ENCODE data around the gene NR2E3. TPM values are rescaled to one million over a fixed set of nuclear protein-coding genes. Genes with fewer than 3 reads are reported as not detected.

The NR2E3 gene
- polyA plus RNA-seq, 3 donors: not detected

DNA sequence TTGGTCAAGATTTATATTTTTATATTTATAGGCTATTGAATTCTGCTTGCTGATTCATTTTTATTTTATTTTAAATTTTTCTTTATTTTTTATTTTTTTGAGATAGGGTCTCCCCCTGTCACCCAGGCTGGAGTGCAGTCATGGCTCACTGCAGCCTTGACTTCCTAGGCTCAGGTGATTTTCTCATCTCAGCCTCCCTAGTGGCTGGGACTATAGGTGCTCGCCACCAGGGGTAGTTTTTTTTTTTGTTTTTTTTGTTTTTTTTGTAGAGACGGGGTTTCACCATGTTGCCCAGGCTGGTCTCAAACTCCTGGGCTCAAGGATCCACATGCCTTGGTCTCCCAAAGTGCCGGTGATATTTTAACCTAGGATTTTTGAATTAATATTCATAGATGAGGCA, 31.2 kb downstream of the NR2E3 start:
- TF ChIP-seq, protein P1, sequence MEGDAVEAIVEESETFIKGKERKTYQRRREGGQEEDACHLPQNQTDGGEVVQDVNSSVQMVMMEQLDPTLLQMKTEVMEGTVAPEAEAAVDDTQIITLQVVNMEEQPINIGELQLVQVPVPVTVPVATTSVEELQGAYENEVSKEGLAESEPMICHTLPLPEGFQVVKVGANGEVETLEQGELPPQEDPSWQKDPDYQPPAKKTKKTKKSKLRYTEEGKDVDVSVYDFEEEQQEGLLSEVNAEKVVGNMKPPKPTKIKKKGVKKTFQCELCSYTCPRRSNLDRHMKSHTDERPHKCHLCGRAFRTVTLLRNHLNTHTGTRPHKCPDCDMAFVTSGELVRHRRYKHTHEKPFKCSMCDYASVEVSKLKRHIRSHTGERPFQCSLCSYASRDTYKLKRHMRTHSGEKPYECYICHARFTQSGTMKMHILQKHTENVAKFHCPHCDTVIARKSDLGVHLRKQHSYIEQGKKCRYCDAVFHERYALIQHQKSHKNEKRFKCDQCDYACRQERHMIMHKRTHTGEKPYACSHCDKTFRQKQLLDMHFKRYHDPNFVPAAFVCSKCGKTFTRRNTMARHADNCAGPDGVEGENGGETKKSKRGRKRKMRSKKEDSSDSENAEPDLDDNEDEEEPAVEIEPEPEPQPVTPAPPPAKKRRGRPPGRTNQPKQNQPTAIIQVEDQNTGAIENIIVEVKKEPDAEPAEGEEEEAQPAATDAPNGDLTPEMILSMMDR (IDR thresholded peaks at IDR 0.05): no peak
- no peaks in the 10 kb centered on the region for H3K4me1 ChIP-seq (ENCODE audit: control insufficient read depth in 1 of 2, insufficient read depth in 2 of 2, low read length in 2 of 2)
- no peaks in the 10 kb centered on the region for H3K9me3 ChIP-seq (replicated peaks in 1 of 2; ENCODE audit: control insufficient read depth in 1 of 2, insufficient read depth in 1 of 2, low read length in 2 of 2)
- DNase-seq: no peak
- H4K20me1 ChIP-seq (ENCODE audit: insufficient read depth, low read length): no peaks in the 10 kb centered on the region
- WGBS (ENCODE audit: insufficient coverage): no CpG with 5 or more reads among the region's 3 CpGs
- Mint-ChIP-seq H3K27ac (no peak overlapping the region), H3K4me1 (peaks cover 6% of the 10 kb centered on the region), H3K36me3 (peaks cover 19 to 23% of the 10 kb centered on the region in 2 donors), H3K27me3 (ENCODE audit: low read depth in 3 of 3) (peaks cover 0 to 2% (median 0%) of the 10 kb centered on the region in 3 donors), H3K9me3 (peaks cover 0 to 2% (median 0%) of the 10 kb centered on the region in 7 donors), H3K4me3 (no peak overlapping the region)
- no peaks in the 10 kb centered on the region for H3K79me2 ChIP-seq (ENCODE audit: insufficient read depth, low read length)
- no peak overlapping the region for H2AFZ ChIP-seq (ENCODE audit: insufficient read depth, low read depth, low read length, poor library complexity, severe bottlenecking)
- H3K27me3 ChIP-seq (ENCODE audit: control insufficient read depth in 2 of 2, insufficient read depth in 2 of 2, low read length in 2 of 2): no peaks in the 10 kb centered on the region
- no peak overlapping the region for H3K4me3 ChIP-seq (replicated peaks in 1 of 3; ENCODE audit: low read depth in 2 of 3, low read length in 3 of 3)
- no peak overlapping the region for H3K4me2 ChIP-seq (replicated peaks; ENCODE audit: extremely low read depth, low read length, poor library complexity, severe bottlenecking)
- intact Hi-C loops (cut with micrococcal nuclease): no loop called here
- no peak overlapping the region for H3K9ac ChIP-seq (ENCODE audit: insufficient read depth, low read length, poor library complexity, severe bottlenecking)
- no peak overlapping the region for H3K27ac ChIP-seq (ENCODE audit: low read depth in 1 of 2, low read length in 2 of 2)
- H3K36me3 ChIP-seq (replicated peaks in 1 of 2; ENCODE audit: control insufficient read depth in 1 of 2, insufficient read depth in 2 of 2, low read length in 2 of 2): peaks cover 1 to 18% of the 10 kb centered on the region in 2 donors

DNA sequence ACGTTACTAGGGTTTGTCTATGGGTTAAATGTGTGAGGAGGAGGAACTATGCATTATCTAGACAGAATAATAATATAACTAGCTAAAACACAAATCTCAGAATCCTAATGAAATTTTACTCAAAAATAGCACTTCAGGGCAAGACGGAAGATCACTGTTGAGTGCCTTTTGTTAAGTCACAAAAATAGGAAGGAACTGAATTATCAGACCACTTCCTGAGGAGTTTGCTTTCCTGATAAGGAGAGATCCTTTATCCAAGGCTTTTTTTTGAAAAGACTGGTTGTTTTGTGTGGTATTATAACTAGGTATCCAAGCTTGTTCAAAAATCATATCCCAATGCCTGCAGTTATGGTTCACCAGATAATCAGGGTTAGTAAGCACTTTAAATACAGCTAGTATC, 34.6 kb downstream of the NR2E3 start:
- H3K9me3 ChIP-seq (replicated peaks in 1 of 2; ENCODE audit: control insufficient read depth in 1 of 2, insufficient read depth in 1 of 2, low read length in 2 of 2): no peaks in the 10 kb centered on the region
- H3K36me3 Mint-ChIP-seq: peaks cover 35 to 45% of the 10 kb centered on the region in 2 donors
- no CpG with 5 or more reads among the region's 2 CpGs for WGBS (ENCODE audit: insufficient coverage)

More for the DNA sequence above, 34.6 kb downstream of the NR2E3 start:
- Mint-ChIP-seq H3K4me1 (peaks cover 6% of the 10 kb centered on the region), H3K27ac (no peak overlapping the region), H3K9me3 (peaks cover 0 to 2% (median 0%) of the 10 kb centered on the region in 7 donors), H3K27me3 (ENCODE audit: low read depth in 3 of 3) (peaks cover 0 to 2% (median 0%) of the 10 kb centered on the region in 3 donors), H3K4me3 (no peak overlapping the region)
- Histone ChIP-seq H3K4me3 (replicated peaks in 1 of 3; ENCODE audit: low read depth in 2 of 3, low read length in 3 of 3) (no peak overlapping the region), H3K4me2 (replicated peaks; ENCODE audit: extremely low read depth, low read length, poor library complexity, severe bottlenecking) (no peak overlapping the region), H4K20me1 (ENCODE audit: insufficient read depth, low read length) (no peaks in the 10 kb centered on the region), H3K9ac (ENCODE audit: insufficient read depth, low read length, poor library complexity, severe bottlenecking) (no peak overlapping the region), H3K79me2 (ENCODE audit: insufficient read depth, low read length) (no peaks in the 10 kb centered on the region), H3K27me3 (ENCODE audit: control insufficient read depth in 2 of 2, insufficient read depth in 2 of 2, low read length in 2 of 2) (no peaks in the 10 kb centered on the region), H3K27ac (ENCODE audit: low read depth in 1 of 2, low read length in 2 of 2) (no peak overlapping the region), H3K36me3 (replicated peaks in 1 of 2; ENCODE audit: control insufficient read depth in 1 of 2, insufficient read depth in 2 of 2, low read length in 2 of 2) (peaks cover 15 to 49% of the 10 kb centered on the region in 2 donors), H3K4me1 (ENCODE audit: control insufficient read depth in 1 of 2, insufficient read depth in 2 of 2, low read length in 2 of 2) (no peaks in the 10 kb centered on the region), H2AFZ (ENCODE audit: insufficient read depth, low read depth, low read length, poor library complexity, severe bottlenecking) (no peak overlapping the region)
- DNase-seq: no peak
- intact Hi-C loops (cut with micrococcal nuclease): no loop called here
- TF ChIP-seq, protein P1 (IDR thresholded peaks at IDR 0.05): no peak

Data from CD14-positive monocyte (primary cell).